NT2/D1 (cell line): ENCODE results near the gene ATN1.

Experiments used
- SUZ12 ChIP-seq: IDR thresholded peaks from 2 replicates; pipeline ENCODE4 v1.6.1; 2011; ENCODE audit not compliant: insufficient read length, insufficient read depth; ENCODE audit errors: extremely low read depth
- YY1 ChIP-seq: IDR thresholded peaks from 2 replicates; pipeline ENCODE4 v1.6.1; 2011; ENCODE audit not compliant: insufficient read length, insufficient read depth
- ZNF274 ChIP-seq: IDR thresholded peaks from 2 replicates; pipeline ENCODE4 v1.6.1; 2011; ENCODE audit warnings: mild to moderate bottlenecking, low read depth, low read length

GRCh38 chr12:6979021-6979420, 51.3 kb downstream of the ATN1 start:
- TF ChIP-seq ZNF274 (no peak), SUZ12 (no peak), YY1 (no peak)
